Measurements from ENCODE around the gene C1orf87.

The C1orf87 gene

GRCh38 chr1:60113596-60113995 lies 40.0 kb upstream of the C1orf87 start:
- no peak for TF ChIP-seq POLR2AphosphoS5 (IDR thresholded peaks at IDR 0.05; ENCODE audit: low read depth)
- TF ChIP-seq SPI1 (IDR thresholded peaks at IDR 0.05; ENCODE audit: borderline replicate concordance, low read depth) = no peak
- no peak for TF ChIP-seq REST (IDR thresholded peaks at IDR 0.05; ENCODE audit: insufficient replicate concordance, low read depth)
- TF ChIP-seq GABPA (IDR thresholded peaks at IDR 0.05; ENCODE audit: low read depth) = no peak
- no peak for TF ChIP-seq CTCF (IDR thresholded peaks at IDR 0.05; ENCODE audit: insufficient read depth, low read length)
- Histone ChIP-seq H3K27me3 (ENCODE audit: insufficient read depth, poor library complexity, severe bottlenecking) (no peaks in the 10 kb centered on the region), H3K27ac (replicated peaks) (no peak overlapping the region), H3K4me3 (replicated peaks; ENCODE audit: insufficient read depth, low read length) (no peak overlapping the region)
- no peak for DNase-seq (ENCODE audit: low read depth in 1 of 2, low spot score in 1 of 2)

- Histone ChIP-seq H3K27ac (replicated peaks) (no peak overlapping the region), H3K27me3 (ENCODE audit: insufficient read depth, poor library complexity, severe bottlenecking) (no peaks in the 10 kb centered on the region), H3K4me3 (replicated peaks; ENCODE audit: insufficient read depth, low read length) (no peak overlapping the region)
- DNase-seq (ENCODE audit: low read depth in 1 of 2, low spot score in 1 of 2) = no peak
- no peak for TF ChIP-seq SPI1 (IDR thresholded peaks at IDR 0.05; ENCODE audit: borderline replicate concordance, low read depth)
- TF ChIP-seq POLR2AphosphoS5 (IDR thresholded peaks at IDR 0.05; ENCODE audit: low read depth) = no peak
- TF ChIP-seq GABPA (IDR thresholded peaks at IDR 0.05; ENCODE audit: low read depth) = no peak
- TF ChIP-seq REST (IDR thresholded peaks at IDR 0.05; ENCODE audit: insufficient replicate concordance, low read depth) = no peak
- TF ChIP-seq CTCF (IDR thresholded peaks at IDR 0.05; ENCODE audit: insufficient read depth, low read length) = no peak
Observed at GRCh38 chr1:60113028-60113427, 39.5 kb upstream of the C1orf87 start.

GRCh38 chr1:60111716-60112115 lies 38.1 kb upstream of the C1orf87 start:
- TF ChIP-seq POLR2AphosphoS5 (IDR thresholded peaks at IDR 0.05; ENCODE audit: low read depth) (no peak), GABPA (IDR thresholded peaks at IDR 0.05; ENCODE audit: low read depth) (no peak), REST (IDR thresholded peaks at IDR 0.05; ENCODE audit: insufficient replicate concordance, low read depth) (no peak), CTCF (IDR thresholded peaks at IDR 0.05; ENCODE audit: insufficient read depth, low read length) (no peak), SPI1 (IDR thresholded peaks at IDR 0.05; ENCODE audit: borderline replicate concordance, low read depth) (no peak)
- Histone ChIP-seq H3K4me3 (replicated peaks; ENCODE audit: insufficient read depth, low read length) (no peak overlapping the region), H3K27ac (replicated peaks) (no peak overlapping the region), H3K27me3 (ENCODE audit: insufficient read depth, poor library complexity, severe bottlenecking) (no peaks in the 10 kb centered on the region)
- no peak for DNase-seq (ENCODE audit: low read depth in 1 of 2, low spot score in 1 of 2)

All from HL-60 (cell line).